ENCODE results near the gene THRAP3. TPM values are rescaled to one million over a fixed set of nuclear protein-coding genes. Genes with fewer than 3 reads are reported as not detected.
A peak's percentile ranks its signal among the peaks of the same experiment; 100 is the strongest.

The THRAP3 gene
- total RNA-seq, 2 donors from 2014 or later = 27.4 to 32.2 TPM

GRCh38 chr1:36176106-36176949, 47.9 kb upstream of the THRAP3 start:
- Histone ChIP-seq H3K27me3 (no peaks in the 10 kb centered on the region), H3K4me3 (no peak overlapping the region), H3K36me3 (replicated peaks in 1 of 2; ENCODE audit: insufficient read depth in 1 of 2, low read depth in 2 of 2) (peaks cover 0 to 24% of the 10 kb centered on the region in 2 donors), H3K4me1 (peaks cover 27% of the 10 kb centered on the region), H3K27ac (peak overlapping the region in 1 of 4 donors; percentile 50), H3K9me3 (no peaks in the 10 kb centered on the region)
- WGBS, 2 donors = 91 to 95% methylated on average over 33 to 35 of the region's 76 CpGs
- intact Hi-C loops (cut with DNase I) = no loop called here
- ATAC-seq (no peak), DNase-seq (no peak)
- TF ChIP-seq POLR2A (IDR thresholded peaks at IDR 0.05) = no peak
- no peak for TF ChIP-seq CTCF (IDR thresholded peaks at IDR 0.05)

- Histone ChIP-seq H3K36me3 (replicated peaks in 1 of 2; ENCODE audit: insufficient read depth in 1 of 2, low read depth in 2 of 2) (peaks cover 0 to 18% of the 10 kb centered on the region in 2 donors), H3K27me3 (no peaks in the 10 kb centered on the region), H3K4me3 (no peak overlapping the region), H3K9me3 (no peaks in the 10 kb centered on the region), H3K27ac (peak overlapping the region; percentile 15 to 77 (median 64)), H3K4me1 (peaks cover 27% of the 10 kb centered on the region)
- intact Hi-C loops (cut with DNase I) = no loop called here
- ATAC-seq (no peak), DNase-seq (no peak)
- WGBS, 2 donors = 76 to 79% methylated on average over 22 to 29 of the region's 33 CpGs
- no peak for TF ChIP-seq CTCF (IDR thresholded peaks at IDR 0.05)
- TF ChIP-seq POLR2A (IDR thresholded peaks at IDR 0.05) = no peak
Measured at GRCh38 chr1:36177589-36178431, 46.4 kb upstream of the THRAP3 start.

GRCh38 chr1:36178471-36179219, 45.6 kb upstream of the THRAP3 start:
- Histone ChIP-seq H3K4me3 (peak overlapping the region in 1 of 2 donors; percentile 6), H3K27me3 (no peaks in the 10 kb centered on the region), H3K27ac (peak overlapping the region; percentile 15 to 77 (median 64)), H3K9me3 (no peaks in the 10 kb centered on the region), H3K36me3 (replicated peaks in 1 of 2; ENCODE audit: insufficient read depth in 1 of 2, low read depth in 2 of 2) (peaks cover 0 to 10% of the 10 kb centered on the region in 2 donors), H3K4me1 (peaks cover 27% of the 10 kb centered on the region)
- ATAC-seq (peak; percentile 86), DNase-seq (peak; percentile 84 to 88 (median 84))
- TF ChIP-seq CTCF (IDR thresholded peaks at IDR 0.05) = peak in 1 of 7 experiments; percentile 5
- TF ChIP-seq POLR2A (IDR thresholded peaks at IDR 0.05) = peak; percentile 20 to 38 (median 29)
- intact Hi-C loops (cut with DNase I) = no loop called here
- 47 to 72% methylated on average over 51 to 62 of the region's 62 CpGs for WGBS, 2 donors

GRCh38 chr1:36179220-36179600, 45.0 kb upstream of the THRAP3 start:
- no peak for ATAC-seq
- Histone ChIP-seq H3K4me1 (peaks cover 27% of the 10 kb centered on the region), H3K27ac (peak overlapping the region in 3 of 4 donors; percentile 64 to 77 (median 65)), H3K4me3 (no peak overlapping the region), H3K9me3 (no peaks in the 10 kb centered on the region), H3K27me3 (no peaks in the 10 kb centered on the region), H3K36me3 (replicated peaks in 1 of 2; ENCODE audit: insufficient read depth in 1 of 2, low read depth in 2 of 2) (peaks cover 0 to 10% of the 10 kb centered on the region in 2 donors)
- WGBS, 2 donors = 66 to 80% methylated on average over 17 to 19 of the region's 19 CpGs
- intact Hi-C loops (cut with DNase I) = no loop called here
- TF ChIP-seq POLR2A (IDR thresholded peaks at IDR 0.05) = no peak
- TF ChIP-seq CTCF (IDR thresholded peaks at IDR 0.05) = no peak
- no peak for DNase-seq

Measured in body of pancreas (tissue), 4 donors.